Neural crest cell (in vitro differentiated cells): ENCODE results near the gene CDH12. TPM values are rescaled to one million over a fixed set of nuclear protein-coding genes. Genes with fewer than 3 reads are reported as not detected.

Source experiments
- DNase-seq: peaks from one replicate; pipeline ENCODE4 v3.0.0; 2021; ENCODE audit warnings: low read depth, mixed read lengths, low spot score
- H3K27ac Mint-ChIP-seq: one replicate; pipeline ENCODE4 v1.8.0; 2021; ENCODE audit warnings: mild to moderate bottlenecking, mixed read lengths; ENCODE audit not compliant: unreplicated experiment
- H3K27me3 Mint-ChIP-seq: 2 replicates; pipeline ENCODE4 v1.8.0; 2021; ENCODE audit warnings: low read depth, mild to moderate bottlenecking, mixed read lengths
- H3K36me3 Mint-ChIP-seq: 2 replicates; pipeline ENCODE4 v1.8.0; 2021; ENCODE audit warnings: low read depth, mild to moderate bottlenecking, mixed read lengths
- H3K4me1 Mint-ChIP-seq: 2 replicates; pipeline ENCODE4 v1.8.0; 2021; ENCODE audit warnings: mixed read lengths
- H3K4me3 Mint-ChIP-seq: one replicate; pipeline ENCODE4 v1.8.0; 2021; ENCODE audit warnings: mild to moderate bottlenecking, mixed read lengths
- H3K9me3 Mint-ChIP-seq: 2 replicates; pipeline ENCODE4 v1.8.0; 2021; ENCODE audit warnings: mixed read lengths
- CTCF ChIP-seq: fragments of 200-600 bp; sonication (generic); conservative IDR thresholded peaks from 2 replicates; pipeline ENCODE4 v1.5.0; 2021; ENCODE audit warnings: antibody characterized with exemption, mild to moderate bottlenecking
- long read RNA-seq: library from polyadenylated mRNA; unstranded; transcript quantifications from one replicate; pipeline ENCODE4 v2.0.0, GENCODE V29; 2020
- total RNA-seq: library from RNA; stranded (reverse); gene quantifications from 2 replicates; pipeline ENCODE4 v1.2.1, GENCODE V29; 2021

CDH12 gene
- 0.07 TPM in 1 of 2 replicates, not detected in the other for total RNA-seq
- long read RNA-seq: 0 reads

DNA sequence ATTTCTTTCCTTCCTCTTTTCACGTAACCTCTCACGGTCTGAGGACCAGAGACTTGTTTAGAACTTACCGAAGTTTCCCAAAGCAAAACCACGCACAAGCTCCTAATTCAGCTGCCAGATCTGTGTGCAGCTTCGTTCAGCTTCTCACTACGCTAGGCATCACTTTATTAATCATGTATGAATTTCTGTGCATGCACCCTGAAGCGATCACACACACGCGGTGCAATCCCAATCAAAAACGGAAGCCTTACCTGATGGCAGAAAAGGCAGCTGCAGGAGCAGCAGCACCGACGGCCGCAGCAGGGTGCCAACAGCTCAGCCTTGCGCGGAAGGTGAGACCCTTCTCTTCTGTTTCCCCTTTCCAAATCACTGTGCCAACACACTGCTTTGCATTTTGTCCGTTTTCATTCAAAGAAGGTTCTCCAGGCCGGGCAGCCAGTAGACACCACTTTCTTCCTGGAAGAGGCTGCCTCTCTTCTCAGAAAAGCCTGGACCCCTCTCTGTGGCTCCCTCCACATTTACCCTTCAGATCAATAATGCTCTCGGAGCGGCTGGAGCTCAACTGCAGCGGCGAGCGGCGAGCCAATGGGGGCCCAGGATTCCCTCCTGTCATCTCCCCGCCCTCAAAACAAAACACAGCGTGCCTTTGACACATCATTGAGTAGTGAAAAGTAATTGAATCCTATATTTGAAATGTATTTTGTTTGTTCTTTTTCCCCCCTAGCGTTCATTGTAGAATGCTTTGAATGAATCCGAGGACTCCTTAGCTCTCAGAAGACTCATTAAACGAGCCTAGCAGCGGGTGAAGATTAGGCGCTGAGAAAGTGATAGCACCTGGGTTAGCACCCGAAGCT, at the start of gene CDH12:
CDH12 (minus strand) TSS at position 538 of the 854 bp plus-strand sequence.
- Mint-ChIP-seq H3K4me3 (peak within 1 kb of the TSS; percentile 89), H3K27ac (no peak within 1 kb of the TSS), H3K4me1 (peaks cover 14% of the 10 kb centered on the region), H3K27me3 (peaks cover 88% of the 10 kb centered on the region), H3K9me3 (no peaks in the 10 kb centered on the region), H3K36me3 (no peaks in the 10 kb centered on the region)
- peak; percentile 44 for DNase-seq
- TF ChIP-seq CTCF: peak; percentile 24

- no peaks in the 10 kb centered on the region for H3K27me3 Mint-ChIP-seq
- no peak for TF ChIP-seq CTCF
- no peak overlapping the region for H3K4me3 Mint-ChIP-seq
- H3K36me3 Mint-ChIP-seq: no peaks in the 10 kb centered on the region
- no peak overlapping the region for H3K27ac Mint-ChIP-seq
- no peak for DNase-seq
- no peaks in the 10 kb centered on the region for H3K4me1 Mint-ChIP-seq
- H3K9me3 Mint-ChIP-seq: no peaks in the 10 kb centered on the region
Observed at GRCh38 chr5:22901885-22902284, 48.7 kb upstream of the CDH12 start.

- no peaks in the 10 kb centered on the region for H3K9me3 Mint-ChIP-seq
- DNase-seq: no peak
- no peak overlapping the region for H3K27ac Mint-ChIP-seq
- no peaks in the 10 kb centered on the region for H3K36me3 Mint-ChIP-seq
- no peak for TF ChIP-seq CTCF
- H3K4me3 Mint-ChIP-seq: no peak overlapping the region
- H3K27me3 Mint-ChIP-seq: no peaks in the 10 kb centered on the region
- no peaks in the 10 kb centered on the region for H3K4me1 Mint-ChIP-seq
Observed at GRCh38 chr5:22900801-22901310, 47.7 kb upstream of the CDH12 start.

DNA sequence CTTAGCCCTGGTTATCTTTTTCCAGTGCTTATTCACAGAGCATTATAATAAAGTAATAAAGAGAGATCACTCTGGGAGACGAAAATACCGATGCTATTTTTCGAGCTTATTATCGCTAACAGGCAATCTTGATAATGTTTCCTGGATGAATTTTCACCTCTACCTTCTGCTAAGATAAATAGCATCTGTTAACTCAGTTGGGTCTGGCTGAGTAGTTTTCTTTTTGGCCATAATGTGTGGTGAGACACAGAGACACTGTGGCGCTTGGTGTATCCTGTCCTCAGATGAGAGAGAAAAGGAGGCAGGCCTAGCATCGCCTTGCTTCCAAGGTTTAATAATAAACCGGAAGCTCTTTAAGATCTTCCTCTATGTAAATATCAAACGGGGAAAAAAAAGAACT, 46.2 kb upstream of the CDH12 start:
- Mint-ChIP-seq H3K36me3 (no peaks in the 10 kb centered on the region), H3K4me1 (no peaks in the 10 kb centered on the region), H3K27ac (no peak overlapping the region), H3K4me3 (no peak overlapping the region), H3K9me3 (no peaks in the 10 kb centered on the region), H3K27me3 (no peaks in the 10 kb centered on the region)
- DNase-seq: no peak
- no peak for TF ChIP-seq CTCF

DNA sequence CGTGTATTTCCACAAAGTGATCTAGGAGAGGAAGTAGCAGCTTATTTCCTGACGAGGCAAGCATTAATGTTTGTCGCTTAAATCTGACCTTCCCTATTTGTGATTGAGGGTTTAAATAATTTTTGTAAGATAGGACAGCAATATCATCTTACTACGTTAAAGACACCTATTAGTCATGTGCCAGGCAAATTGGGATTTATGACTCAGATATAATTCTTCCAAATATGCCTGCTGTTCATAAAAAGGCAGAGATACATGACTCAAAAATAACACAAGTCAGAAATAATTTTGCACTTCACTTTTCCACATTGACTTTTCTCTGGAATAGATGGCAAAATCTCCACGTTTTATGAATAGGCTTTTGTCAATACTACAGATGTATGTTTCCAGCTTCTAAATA, 43.0 kb upstream of the CDH12 start:
- no peaks in the 10 kb centered on the region for H3K4me1 Mint-ChIP-seq
- H3K4me3 Mint-ChIP-seq: no peak overlapping the region
- H3K27me3 Mint-ChIP-seq: no peaks in the 10 kb centered on the region
- no peaks in the 10 kb centered on the region for H3K9me3 Mint-ChIP-seq
- DNase-seq: no peak
- no peak overlapping the region for H3K27ac Mint-ChIP-seq
- TF ChIP-seq CTCF: no peak
- no peaks in the 10 kb centered on the region for H3K36me3 Mint-ChIP-seq
